ENCODE data around the gene PADI1.

Gene PADI1

GRCh38 chr1:17198476-17199258 is 6.3 kb upstream of the PADI1 start:
- no peak for DNase-seq

- no peak for DNase-seq
Observed at GRCh38 chr1:17199267-17200044, 5.5 kb upstream of the PADI1 start.

- DNase-seq = no peak
Observed at GRCh38 chr1:17200246-17200645, 4.7 kb upstream of the PADI1 start.

- DNase-seq = no peak
Observed at GRCh38 chr1:17200756-17201155, 4.2 kb upstream of the PADI1 start.

- no peak for DNase-seq
Observed at GRCh38 chr1:17201201-17202021, 3.5 kb upstream of the PADI1 start.

- DNase-seq = no peak
Observed at GRCh38 chr1:17205652-17206051, 724 bp downstream of the PADI1 start.

GRCh38 chr1:17206196-17206595 is 1.3 kb downstream of the PADI1 start:
- DNase-seq = no peak

- DNase-seq = peak; percentile 92
Observed at GRCh38 chr1:17207046-17207445, 2.1 kb downstream of the PADI1 start.

- DNase-seq = peak; percentile 36
Observed at GRCh38 chr1:17207540-17207939, 2.6 kb downstream of the PADI1 start.

GRCh38 chr1:17207966-17208418 is 3.1 kb downstream of the PADI1 start:
- peak; percentile 74 for DNase-seq

- no peak for DNase-seq
Observed at GRCh38 chr1:17208546-17208945, 3.6 kb downstream of the PADI1 start.

- no peak for DNase-seq
Observed at GRCh38 chr1:17209430-17209829, 4.5 kb downstream of the PADI1 start.

GRCh38 chr1:17210176-17210575 is 5.2 kb downstream of the PADI1 start:
- DNase-seq = no peak

GRCh38 chr1:17211377-17211776 is 6.4 kb downstream of the PADI1 start:
- no peak for DNase-seq

- no peak for DNase-seq
Observed at GRCh38 chr1:17212009-17212408, 7.1 kb downstream of the PADI1 start.

GRCh38 chr1:17212487-17213121 is 7.7 kb downstream of the PADI1 start:
- DNase-seq = peak; percentile 67

GRCh38 chr1:17213148-17213781 is 8.3 kb downstream of the PADI1 start:
- DNase-seq = no peak

GRCh38 chr1:17213782-17214148 is 8.8 kb downstream of the PADI1 start:
- DNase-seq = no peak

GRCh38 chr1:17214876-17215544 is 10.1 kb downstream of the PADI1 start:
- no peak for DNase-seq

- DNase-seq = no peak
Observed at GRCh38 chr1:17215545-17215890, 10.6 kb downstream of the PADI1 start.

GRCh38 chr1:17216078-17216477 is 11.2 kb downstream of the PADI1 start:
- DNase-seq = no peak

GRCh38 chr1:17217607-17218006 is 12.7 kb downstream of the PADI1 start:
- DNase-seq = no peak
